ENCODE measurements around the gene CIAPIN1. TPM values are rescaled to one million over a fixed set of nuclear protein-coding genes. Genes with fewer than 3 reads are reported as not detected.

The CIAPIN1 gene
- total RNA-seq, 1 donor from 2014 or later, result 52.2 TPM

DNA sequence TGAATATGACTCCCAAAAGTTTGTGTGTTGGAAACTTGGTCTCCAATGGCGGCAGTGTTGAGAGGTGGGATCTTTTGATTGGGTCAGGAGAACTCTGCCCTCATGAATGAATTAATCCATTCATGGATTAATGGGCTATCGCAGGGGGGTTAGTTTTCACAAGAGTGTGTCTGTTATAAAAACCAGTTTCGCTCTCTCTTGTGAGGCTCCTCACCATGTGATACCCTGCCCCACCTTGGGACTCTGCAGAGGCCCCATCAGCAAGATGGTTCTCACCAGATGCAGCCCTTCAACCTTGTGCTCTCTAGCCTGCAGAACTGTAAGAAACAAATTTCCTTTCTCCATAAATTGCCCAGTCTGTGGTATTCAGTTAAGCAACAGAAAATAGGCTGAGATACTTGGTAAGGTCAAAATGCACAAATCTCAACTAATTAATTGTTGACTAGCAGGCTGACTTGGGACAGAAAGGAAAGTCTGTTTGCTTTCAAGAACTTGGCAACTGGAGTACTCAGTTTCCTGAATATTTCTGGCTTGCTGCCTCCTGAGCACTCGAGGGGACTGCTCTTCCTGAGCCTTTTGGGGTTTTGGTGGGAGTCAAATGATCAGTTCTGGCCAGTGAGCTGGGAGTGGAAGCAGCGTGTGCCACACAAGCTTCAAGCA, 56.4 kb downstream of the CIAPIN1 start:
- no peak for DNase-seq
- intact Hi-C loops (cut with micrococcal nuclease), result no loop called here
- peak; percentile 54 for ATAC-seq

DNA sequence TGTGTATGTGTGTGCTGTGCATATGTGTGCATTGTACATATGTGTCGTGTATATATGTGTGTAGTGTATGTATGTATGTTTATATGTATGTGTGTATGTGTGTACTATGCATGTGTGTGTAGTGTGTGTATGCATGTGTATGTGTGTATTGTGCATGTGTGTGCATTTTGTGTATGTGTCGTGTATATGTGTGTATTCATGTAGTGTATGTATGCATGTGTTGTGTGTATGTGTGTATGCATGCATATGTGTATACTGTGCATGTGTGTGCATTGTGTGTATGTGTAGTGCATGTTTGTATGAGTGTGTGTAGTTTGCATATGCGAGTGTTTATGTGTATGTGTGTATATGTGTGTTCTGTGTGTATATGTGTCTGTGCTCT, 58.1 kb downstream of the CIAPIN1 start:
- ATAC-seq (no peak), DNase-seq (no peak)
- intact Hi-C loops (cut with micrococcal nuclease), result no loop called here

DNA sequence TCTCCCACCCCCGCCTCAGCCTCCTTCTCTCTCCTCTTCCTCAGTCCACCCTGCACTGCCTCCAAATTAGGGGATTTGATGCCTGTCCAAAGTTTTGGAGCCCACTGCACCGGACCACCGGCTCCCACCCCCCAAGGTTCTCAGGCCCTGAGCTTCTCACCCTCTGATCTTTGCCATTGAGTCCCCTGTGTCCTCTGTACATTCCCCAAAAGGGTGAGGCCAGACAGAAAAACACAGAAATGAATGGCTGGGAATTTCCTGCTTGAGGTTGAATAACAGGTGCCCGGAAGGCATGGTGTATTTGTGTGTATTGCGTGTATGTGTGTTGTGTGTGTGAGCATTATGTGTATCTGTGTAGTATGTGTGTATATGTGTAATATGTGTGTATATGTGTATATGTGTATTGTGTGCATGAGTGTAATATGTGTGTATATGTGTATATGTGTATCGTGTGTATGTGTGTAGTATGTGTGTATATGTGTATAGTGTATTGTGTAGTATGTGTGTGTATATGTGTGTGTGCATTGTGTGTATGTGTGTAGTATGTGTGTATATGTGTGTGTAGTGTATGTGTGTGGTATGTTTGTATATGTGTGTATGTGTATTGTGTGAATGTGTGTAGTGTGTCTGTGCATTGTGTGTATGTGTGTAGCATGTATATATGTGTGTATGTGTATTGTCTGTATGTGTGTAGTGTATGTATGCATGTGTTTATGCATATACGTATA, 58.7 kb downstream of the CIAPIN1 start:
- ATAC-seq, result no peak
- DNase-seq, result no peak
- intact Hi-C loops (cut with micrococcal nuclease), result no loop called here

DNA sequence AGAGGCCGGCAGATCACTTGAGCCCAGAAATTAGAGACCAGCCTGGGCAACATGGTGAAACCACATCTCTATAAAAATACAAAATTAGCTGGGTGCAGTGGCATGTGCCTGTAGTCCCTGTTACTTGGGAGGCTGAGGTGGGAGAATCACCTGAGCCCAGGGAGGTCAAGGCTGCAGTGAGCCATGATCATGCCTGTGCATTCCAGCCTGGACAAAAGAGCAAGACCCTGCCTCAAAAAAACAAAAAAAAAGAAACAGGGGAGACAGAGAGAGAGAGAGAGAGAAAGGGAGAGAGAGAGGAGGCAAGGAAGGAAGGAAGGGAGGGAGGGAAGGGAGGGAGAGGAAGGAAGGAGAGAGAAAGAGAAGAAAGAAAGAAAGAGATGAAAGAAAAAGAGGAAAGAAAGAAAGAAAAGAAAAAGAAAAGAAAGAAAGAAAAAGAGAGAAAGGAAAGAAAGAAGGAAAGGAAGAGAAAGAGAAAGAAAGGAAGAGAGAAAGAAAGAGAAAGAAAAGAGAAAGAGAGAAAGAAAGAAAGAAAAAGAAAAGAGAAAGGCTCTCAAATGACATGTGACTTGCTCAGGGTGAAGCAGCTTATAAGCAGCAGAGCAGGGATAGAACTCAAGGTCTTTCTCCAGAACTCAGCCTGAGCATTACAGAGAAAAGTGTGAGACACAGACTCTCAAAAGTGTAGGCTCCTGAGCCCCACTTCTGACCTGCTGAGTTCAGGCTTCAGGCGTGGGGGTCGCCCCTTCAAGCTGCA, 59.4 kb downstream of the CIAPIN1 start:
- DNase-seq, result no peak
- intact Hi-C loops (cut with micrococcal nuclease), result no loop called here
- no peak for ATAC-seq

DNA sequence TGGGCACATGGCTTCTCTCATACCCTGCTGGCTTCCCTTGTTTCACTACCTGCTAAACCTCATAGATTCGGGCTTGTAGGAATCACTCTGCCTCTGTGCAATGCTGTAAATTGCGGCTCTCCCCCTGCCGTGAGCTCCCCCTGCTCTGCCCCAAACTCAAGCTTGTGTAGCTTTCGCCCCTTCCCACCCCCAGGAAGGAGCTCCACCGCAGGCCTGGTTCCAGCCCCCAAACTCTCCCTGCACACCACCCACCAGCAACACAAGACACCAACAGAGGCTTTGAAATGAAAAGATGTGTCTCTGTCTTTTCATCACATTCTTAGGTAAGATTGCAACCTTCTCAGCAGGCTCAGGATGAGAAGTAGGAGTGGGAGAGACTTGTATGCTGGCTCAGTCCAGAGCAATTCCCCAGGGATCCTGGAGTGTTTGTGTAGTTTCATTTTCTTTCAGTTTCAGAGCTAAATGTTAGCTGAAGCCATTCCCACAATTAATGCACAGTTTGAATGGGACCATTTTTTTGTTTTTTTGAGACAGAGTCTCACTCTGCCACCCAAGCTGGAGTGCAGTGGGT, 60.7 kb downstream of the CIAPIN1 start:
- DNase-seq (no peak), ATAC-seq (peak; percentile 30)
- intact Hi-C loops (cut with micrococcal nuclease), result no loop called here

DNA sequence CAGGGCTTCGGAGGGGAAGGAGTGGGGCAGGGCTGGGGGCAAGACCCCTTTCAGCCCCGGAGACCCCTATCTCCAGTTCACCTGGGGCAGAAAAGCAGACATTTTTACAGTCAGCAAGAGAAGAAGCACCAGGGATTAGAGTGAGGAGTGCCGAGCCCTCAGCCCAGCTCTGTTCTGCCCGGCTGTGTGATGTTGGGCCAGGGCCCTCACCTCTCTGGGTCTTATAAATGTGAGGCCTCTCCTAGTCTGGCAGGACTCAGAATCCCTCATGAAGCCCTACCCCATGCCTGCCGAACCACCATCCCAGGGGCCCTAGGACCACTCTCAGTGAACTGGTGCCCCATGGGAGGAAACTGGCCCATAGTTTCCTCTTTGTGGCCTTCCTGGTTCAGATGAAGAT, 62.1 kb downstream of the CIAPIN1 start:
- ATAC-seq, result no peak

DNA sequence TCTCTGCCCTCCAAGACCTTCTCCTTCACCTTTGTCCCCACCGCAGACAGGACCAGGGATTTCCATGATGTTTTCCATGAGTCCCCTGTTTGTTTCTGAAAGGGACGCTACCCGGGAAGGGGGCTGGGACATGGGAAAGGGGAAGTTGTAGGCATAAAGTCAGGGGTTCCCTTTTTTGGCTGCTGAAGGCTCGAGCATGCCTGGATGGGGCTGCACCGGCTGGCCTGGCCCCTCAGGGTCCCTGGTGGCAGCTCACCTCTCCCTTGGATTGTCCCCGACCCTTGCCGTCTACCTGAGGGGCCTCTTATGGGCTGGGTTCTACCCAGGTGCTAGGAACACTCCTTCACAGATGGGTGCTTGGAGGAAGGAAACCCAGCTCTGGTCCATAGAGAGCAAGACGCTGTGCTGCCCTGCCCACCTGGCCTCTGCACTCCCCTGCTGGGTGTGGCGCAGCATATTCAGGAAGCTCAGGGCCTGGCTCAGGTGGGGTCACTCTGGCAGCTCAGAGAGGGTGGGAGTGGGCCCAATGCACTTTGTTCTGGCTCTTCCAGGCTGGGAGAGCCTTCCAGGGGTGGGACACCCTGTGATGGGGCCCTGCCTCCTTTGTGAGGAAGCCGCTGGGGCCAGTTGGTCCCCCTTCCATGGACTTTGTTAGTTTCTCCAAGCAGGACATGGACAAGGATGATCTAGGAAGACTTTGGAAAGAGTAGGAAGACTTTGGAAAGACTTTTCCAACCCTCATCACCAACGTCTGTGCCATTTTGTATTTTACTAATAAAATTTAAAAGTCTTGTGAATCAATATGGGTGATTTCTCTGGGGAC, 62.7 kb downstream of the CIAPIN1 start:
- intact Hi-C loops (cut with micrococcal nuclease), result no loop called here
- ATAC-seq (peak; percentile 42), DNase-seq (peak; percentile 41)

More for the DNA sequence above, 62.1 kb downstream of the CIAPIN1 start:
- DNase-seq, result no peak
- intact Hi-C loops (cut with micrococcal nuclease), result no loop called here

DNA sequence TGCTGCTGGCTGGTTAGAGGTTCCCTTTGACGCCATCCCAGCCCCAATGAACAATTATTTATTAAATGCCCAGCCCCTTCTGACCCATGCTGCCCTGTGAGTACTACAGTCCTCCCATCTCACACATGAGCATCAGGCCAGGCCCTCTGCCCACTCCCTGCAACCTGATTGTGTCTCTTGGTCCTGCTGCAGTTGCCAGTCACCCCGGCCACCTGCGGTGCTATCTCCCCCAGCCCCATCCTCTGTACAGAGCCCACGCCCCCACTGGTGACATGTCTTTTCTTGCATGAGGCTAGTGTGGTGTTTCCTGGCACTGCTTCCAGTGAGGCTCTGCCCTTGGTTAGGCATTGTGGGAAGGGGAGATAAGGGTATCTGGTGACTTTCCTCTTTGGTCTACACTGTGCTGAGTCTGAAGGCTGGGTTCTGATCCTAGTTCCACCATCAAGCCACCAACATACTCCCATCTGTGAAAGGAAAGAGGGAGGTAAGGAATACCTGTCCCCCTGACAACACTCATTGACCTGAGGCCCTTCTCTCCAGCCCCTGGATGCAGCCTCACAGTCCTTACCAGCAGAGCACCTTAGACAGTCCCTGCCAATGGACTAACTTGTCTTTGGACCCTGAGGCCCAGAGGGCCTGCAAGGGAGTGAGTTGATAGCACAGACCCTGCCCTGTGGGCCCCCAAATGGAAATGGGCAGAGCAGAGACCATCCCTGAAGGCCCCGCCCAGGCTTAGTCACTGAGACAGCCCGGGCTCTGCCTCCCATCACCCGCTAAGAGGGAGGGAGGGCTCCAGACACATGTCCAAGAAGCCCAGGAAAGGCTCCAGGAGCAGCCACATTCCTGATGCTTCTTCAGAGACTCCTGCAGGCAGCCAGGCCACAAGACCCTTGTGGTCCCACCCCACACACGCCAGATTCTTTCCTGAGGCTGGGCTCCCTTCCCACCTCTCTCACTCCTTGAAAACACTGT, 63.6 kb downstream of the CIAPIN1 start:
- ATAC-seq, result peak; percentile 15
- intact Hi-C loops (cut with micrococcal nuclease), result no loop called here
- DNase-seq, result no peak

DNA sequence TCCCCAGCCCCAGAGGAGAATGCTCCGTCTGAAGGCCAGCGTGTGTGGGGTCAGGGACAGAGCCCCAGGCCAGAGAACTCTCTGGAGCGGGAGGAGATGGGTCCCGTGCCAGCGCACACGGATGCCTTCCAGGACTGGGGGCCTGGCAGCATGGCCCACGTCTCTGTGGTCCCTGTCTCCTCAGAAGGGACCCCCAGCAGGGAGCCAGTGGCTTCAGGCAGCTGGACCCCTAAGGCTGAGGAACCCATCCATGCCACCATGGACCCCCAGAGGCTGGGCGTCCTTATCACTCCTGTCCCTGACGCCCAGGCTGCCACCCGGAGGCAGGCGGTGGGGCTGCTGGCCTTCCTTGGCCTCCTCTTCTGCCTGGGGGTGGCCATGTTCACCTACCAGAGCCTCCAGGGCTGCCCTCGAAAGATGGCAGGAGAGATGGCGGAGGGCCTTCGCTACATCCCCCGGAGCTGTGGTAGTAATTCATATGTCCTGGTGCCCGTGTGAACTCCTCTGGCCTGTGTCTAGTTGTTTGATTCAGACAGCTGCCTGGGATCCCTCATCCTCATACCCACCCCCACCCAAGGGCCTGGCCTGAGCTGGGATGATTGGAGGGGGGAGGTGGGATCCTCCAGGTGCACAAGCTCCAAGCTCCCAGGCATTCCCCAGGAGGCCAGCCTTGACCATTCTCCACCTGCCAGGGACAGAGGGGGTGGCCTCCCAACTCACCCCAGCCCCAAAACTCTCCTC, 64.5 kb downstream of the CIAPIN1 start:
- intact Hi-C loops (cut with micrococcal nuclease), result no loop called here
- ATAC-seq, result no peak

DNA sequence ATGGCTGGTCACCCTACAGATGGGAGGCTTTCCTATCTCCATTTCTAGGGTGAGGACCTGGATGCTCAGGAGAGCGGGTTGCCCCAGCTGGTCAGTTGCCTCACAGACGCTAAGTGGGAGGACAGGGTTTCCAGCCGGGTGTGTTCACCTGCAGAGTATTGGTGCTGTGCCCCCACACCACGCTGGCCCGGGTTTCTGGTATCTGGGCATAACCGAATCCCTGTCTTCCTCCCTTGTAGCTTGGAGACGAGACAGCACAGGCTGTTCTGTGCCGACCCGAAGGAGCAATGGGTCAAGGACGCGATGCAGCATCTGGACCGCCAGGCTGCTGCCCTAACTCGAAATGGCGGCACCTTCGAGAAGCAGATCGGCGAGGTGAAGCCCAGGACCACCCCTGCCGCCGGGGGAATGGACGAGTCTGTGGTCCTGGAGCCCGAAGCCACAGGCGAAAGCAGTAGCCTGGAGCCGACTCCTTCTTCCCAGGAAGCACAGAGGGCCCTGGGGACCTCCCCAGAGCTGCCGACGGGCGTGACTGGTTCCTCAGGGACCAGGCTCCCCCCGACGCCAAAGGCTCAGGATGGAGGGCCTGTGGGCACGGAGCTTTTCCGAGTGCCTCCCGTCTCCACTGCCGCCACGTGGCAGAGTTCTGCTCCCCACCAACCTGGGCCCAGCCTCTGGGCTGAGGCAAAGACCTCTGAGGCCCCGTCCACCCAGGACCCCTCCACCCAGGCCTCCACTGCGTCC, 65.2 kb downstream of the CIAPIN1 start:
- intact Hi-C loops (cut with micrococcal nuclease), result no loop called here
- DNase-seq (no peak), ATAC-seq (no peak)

More for the DNA sequence above, 64.5 kb downstream of the CIAPIN1 start:
- no peak for DNase-seq

DNA sequence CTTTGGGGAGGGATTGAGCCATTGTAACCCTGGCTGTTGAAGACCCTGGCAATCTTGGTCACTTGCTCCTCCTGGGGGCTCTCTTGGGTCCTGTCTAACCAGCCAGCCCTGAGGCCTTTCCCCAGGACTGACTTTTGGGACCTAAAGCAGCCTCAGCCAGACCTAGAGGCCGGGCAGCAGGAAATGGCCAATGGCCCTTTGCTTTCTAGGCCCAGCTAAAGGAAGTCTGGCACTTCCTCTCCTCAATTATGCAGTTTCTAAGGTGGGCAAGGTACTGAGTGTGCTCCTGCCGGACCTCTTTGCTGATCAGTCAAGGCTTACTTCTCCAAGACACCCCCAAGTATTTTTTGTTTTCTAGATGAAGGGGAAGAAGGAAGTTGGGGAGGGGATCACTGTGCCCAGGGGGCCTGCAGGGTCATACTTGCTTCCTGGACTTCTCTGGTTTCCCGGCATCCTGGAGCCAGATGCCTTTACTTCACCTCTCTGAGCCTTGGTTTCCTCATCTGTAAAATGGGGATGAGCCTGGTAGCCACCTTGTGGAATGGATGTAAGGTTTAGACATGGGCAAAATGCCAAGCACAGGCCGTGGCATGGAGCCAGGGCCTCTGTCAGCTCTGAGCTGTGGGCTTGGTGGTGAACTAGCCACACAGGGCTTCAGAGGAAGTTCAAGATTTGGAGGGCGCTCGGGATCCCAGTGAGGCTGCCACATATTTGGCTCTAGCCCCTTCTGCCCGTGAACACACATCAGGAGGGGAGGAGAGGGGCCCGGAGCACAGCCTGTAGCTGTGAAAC, 66.3 kb downstream of the CIAPIN1 start:
- peak; percentile 12 for ATAC-seq
- intact Hi-C loops (cut with micrococcal nuclease), result no loop called here
- DNase-seq, result peak; percentile 57

DNA sequence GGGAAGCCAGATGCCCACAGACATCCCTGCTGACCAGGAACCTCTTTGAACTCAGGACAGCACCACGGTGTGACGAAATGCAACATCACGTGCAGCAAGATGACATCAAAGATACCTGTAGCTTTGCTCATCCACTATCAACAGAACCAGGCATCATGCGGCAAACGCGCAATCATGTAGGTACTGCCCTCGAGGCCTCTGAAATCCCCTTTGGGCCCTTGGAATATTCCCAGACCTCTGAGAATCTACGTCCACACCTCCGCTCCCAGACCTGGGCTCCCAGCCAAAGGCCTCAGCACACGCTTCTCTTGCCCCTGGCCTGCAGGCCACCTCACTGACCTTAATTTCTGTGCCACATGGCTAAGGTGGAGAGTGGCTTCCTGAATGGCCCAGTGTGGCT, 67.6 kb downstream of the CIAPIN1 start:
- DNase-seq, result peak; percentile 41
- intact Hi-C loops (cut with micrococcal nuclease), result no loop called here
- no peak for ATAC-seq
